ENCODE measurements around the gene GLYR1.
"Not testable (repeated sequence)": the region's sequence is repeated elsewhere in the genome, so short reads cannot be mapped to it uniquely, and the experiment has no call there.

The GLYR1 gene
- total RNA-seq: 118 to 125 reads per million in 2 experiments

- peak; percentile 99 for DNase-seq (ENCODE audit: low read depth)
Measured at GRCh38 chr16:4846901-4847773, at the start of gene GLYR1, which contains the start of gene UBN1. TSS of gene GLYR1 (minus strand) at chr16:4847288. CDS start at chr16:4847265, 23 bp downstream. TSS of gene UBN1 (plus strand) at chr16:4847481. CDS start at chr16:4852918, 5,437 bp downstream.

DNA sequence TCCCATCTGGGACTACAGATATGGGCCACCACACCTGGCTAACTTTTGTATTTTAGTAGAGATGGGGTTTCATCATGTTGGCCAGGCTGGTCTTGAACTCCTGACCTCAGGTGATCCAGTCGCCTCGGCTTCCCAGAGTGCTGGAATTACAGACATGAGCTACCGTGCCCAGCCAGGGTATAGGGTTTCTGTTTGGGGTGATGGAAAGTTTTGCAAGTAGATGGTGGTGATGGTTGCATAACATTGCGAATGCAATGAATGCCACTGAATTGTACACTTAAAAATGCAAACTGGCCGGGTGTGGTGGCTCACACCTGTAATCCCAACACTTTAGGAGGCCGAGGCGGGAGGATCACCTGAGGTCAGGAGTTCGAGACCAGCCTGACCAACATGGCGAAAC, 49.7 kb upstream of the GLYR1 start:
- not testable (repeated sequence) for DNase-seq (ENCODE audit: low read depth)

GRCh38 chr16:4895366-4895765, 48.3 kb upstream of the GLYR1 start:
- DNase-seq (ENCODE audit: low read depth): no peak

- DNase-seq (ENCODE audit: low read depth): no peak
Measured at GRCh38 chr16:4894276-4895150, 47.4 kb upstream of the GLYR1 start.

DNA sequence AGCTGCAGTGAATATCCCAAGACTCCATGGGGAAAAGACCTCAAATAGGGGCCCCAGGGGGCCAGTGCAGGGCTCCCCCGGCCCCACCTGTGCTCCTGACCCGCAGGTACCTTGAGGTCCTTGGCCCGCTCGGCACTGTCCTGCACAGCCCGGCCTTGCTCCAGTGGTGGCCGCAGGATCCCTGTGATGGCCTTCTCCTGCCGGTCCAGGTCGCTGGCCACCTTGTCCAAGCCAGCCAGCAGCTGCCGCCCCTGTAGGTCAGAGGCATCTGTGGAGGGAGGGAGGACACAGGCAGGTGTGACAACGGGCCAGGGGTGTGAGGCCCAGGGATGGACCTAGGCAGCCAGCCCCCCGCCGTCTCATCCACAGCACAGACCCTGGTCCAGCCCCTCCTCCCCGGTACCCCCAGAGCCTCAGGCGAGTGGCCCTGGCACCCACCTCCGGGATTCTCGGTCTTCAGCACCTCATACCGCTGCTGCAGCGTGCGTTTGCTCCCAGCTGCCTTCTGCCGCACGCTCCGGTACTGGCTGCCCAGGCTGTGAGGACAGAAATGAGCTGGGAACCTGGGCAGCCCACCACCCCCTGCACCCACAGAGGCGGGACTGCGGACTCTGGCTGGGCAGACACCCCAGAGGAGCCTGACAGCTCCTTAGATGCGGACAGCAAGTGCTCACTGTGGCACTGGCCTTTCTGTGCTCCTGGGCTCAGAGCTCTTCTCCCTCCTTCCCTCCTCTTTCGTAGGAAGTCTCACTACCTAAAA, 46.2 kb upstream of the GLYR1 start:
- no peak for DNase-seq (ENCODE audit: low read depth)

DNA sequence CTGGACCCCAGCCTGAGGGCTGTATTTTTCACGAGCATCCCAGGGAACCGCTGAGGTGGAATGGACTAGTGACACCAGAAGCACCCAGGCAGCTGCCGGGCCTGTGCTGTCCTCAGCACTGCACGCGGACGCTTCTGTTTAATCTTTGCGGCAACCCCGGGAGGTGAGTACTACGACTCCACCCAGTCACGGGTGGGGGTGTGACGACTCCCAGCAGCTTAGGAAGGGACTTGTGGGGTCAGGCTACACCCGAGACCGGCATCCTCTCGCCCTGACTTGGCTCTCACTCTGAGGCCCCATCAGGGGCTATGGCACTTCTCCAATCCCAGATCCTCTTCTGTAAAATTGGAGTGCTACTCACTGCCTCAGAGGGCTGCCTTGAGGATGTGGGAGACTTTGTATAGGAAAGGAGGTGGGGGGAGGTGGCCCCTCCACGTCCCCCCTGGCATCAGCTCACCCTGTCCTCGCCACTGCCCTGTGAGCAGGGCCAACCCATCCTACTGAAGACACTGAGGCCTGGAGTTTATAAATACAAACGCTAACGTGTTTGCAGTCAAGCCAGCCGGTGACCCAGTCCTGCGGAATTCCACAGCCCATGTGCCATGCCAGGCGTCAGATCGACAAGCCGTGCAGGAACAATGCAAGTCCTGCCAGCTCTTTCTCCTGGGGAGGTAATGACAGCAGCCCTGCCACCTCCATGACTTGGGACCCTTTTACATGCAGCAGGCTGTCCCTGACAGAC, 45.4 kb upstream of the GLYR1 start:
- no peak for DNase-seq (ENCODE audit: low read depth)

DNA sequence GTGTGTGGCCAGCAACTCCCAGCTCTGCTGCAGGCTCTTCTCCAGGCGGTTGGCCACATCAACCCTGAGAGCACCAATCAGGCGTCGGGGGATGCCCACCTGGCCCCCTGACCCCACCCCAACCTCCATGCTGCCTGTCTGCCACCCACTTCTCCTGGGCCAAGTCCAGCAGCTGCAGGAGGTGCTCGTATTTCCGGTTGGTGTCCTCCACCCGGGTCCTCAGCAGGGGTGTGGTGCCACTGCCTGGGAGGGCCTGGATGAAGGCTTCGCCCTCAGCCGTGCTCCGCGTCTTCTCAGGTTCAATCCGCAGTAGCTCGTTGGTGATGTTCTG, 44.8 kb upstream of the GLYR1 start:
- DNase-seq (ENCODE audit: low read depth): no peak

DNA sequence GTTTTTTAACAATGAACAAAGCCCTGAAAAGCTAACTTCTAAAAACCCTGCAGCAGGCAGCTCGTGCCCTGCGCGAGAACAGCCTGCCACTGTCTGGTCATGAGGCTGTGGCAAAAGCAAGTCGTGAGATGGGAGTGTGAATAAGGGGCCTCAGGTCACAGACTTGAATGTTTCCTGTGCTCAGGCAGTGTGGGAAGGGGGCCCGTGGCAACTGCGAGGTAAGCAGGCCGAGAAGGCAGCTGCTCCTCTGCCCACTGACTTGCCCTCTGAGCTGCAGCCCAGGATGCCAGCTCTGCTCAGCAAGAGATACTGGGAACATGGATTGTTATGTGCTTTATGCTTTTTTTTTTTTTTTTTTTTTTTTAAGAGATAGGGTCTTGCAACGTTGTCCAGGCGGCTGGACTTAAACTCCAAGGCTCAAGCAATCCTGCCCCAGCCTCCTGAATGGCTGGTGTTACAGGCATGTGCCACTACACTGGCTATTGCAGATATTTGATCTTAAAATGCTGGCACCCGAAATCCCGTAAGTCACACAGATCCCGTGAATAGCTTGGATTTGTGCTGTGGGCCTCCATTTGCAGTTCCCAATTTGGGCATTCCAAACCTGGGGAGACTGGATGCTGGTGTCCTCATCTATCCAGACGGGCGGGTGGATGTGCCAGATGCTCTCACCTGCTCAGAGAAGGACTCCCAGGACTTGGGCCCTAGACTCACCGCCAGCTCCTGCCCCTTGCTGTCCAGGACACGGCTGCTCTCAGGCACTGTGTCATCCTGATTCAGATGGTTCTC, 44.2 kb upstream of the GLYR1 start:
- DNase-seq (ENCODE audit: low read depth): no peak

DNA sequence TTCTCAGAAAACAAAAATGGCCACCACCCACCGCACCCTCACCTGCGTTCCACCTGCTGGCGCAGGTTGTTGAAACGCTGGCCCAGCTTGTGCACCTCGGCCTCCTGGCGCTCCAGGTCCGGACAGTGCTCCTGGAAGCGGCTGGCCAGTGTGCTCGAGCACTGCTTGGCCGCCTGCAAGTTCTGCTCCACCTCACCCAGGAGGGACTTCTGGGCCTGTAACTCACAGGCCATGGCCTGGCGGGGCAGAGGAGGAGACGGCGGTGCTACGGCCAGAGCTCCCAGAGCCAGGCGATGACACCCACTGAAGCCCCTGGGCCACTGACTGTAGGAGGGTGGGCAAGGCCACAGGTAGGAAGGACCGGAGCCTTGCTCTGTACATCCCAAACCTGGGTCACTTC, 43.6 kb upstream of the GLYR1 start:
- DNase-seq (ENCODE audit: low read depth): no peak

GRCh38 chr16:4890026-4890425, 42.9 kb upstream of the GLYR1 start:
- DNase-seq (ENCODE audit: low read depth): no peak

- no peak for DNase-seq (ENCODE audit: low read depth)
Measured at GRCh38 chr16:4888428-4889135, 41.5 kb upstream of the GLYR1 start.

- DNase-seq (ENCODE audit: low read depth): no peak
Measured at GRCh38 chr16:4886151-4886550, 39.1 kb upstream of the GLYR1 start.

GRCh38 chr16:4884972-4885874, 38.1 kb upstream of the GLYR1 start:
- DNase-seq (ENCODE audit: low read depth): no peak

GRCh38 chr16:4884209-4884608, 37.1 kb upstream of the GLYR1 start:
- DNase-seq (ENCODE audit: low read depth): no peak

- no peak for DNase-seq (ENCODE audit: low read depth)
Measured at GRCh38 chr16:4883501-4883900, 36.4 kb upstream of the GLYR1 start.

- DNase-seq (ENCODE audit: low read depth): no peak
Measured at GRCh38 chr16:4882633-4883285, 35.7 kb upstream of the GLYR1 start.

- DNase-seq (ENCODE audit: low read depth): no peak
Measured at GRCh38 chr16:4882000-4882632, 35.0 kb upstream of the GLYR1 start.
